ENCODE data around the gene TCIRG1. TPM values are rescaled to one million over a fixed set of nuclear protein-coding genes. Genes with fewer than 3 reads are reported as not detected.

Gene TCIRG1
- total RNA-seq, 2 experiments from 2014 or later, result 286 to 316 TPM

- POLR2A ChIA-PET, result no interaction called here
- CTCF ChIA-PET, result interaction anchor here (1.0 kb wide), 1 partner anchor 13 kb away, joined by 4 read pairs; no protein-coding TSS in a partner anchor
- H3K27me3 Mint-ChIP-seq, result no peaks in the 10 kb centered on the region
- H3K36me3 Mint-ChIP-seq (ENCODE audit: low read depth), result peaks cover 24% of the 10 kb centered on the region
- H3K4me1 Mint-ChIP-seq, result no peaks in the 10 kb centered on the region
- no peak for DNase-seq
- H3K4me3 Mint-ChIP-seq, result no peak overlapping the region
- H3K27ac Mint-ChIP-seq, result peak overlapping the region; percentile 54
- H3K9me3 Mint-ChIP-seq, result no peaks in the 10 kb centered on the region
Observed at GRCh38 chr11:68050371-68050841, 11.6 kb downstream of the TCIRG1 start.

DNA sequence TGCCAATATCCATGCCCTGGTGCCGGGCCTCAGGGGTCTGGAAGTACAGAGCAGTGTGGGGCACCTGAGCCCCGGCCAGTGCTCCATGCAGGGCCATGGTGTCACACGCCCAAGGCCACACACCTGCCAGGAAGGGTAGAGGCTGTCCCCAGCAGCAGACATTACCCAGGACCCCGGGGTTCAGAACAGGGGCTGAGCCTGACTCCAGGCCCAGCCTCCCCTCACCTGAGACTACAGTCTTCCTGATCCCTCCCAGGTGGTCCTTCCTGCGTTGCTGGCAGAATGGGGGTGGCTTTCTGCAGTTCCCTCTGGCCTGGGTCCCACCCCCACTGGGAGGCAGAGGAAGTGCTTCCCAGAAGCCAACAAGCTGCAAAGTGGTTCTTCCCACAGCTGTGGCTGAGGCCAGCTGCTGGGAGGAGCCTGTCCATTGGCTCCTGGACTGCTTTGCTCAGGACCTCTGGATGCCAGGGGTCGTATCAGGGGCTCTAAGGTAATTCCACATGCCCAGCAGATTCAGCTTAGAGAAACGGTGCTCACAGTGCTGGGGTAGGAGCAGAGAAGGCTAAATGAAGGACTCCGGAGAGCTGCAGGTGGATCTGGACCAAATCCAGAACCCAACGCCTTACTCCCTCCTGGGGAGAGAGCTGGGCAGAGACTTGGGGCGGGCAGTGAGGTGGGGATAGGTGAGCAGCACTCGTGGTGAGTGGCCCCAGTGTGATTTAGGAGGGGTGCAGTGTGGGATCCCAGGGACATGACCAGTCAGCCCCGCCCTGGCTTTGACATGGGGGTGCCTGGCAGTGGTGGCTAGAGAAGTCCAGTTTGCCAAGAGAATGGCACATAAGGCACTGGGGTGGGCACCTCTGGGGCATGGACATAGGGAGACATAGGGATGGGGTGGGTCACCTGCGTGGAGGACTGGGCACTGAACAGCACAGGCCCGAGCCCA lies 12.6 kb downstream of the TCIRG1 start:
- H3K4me3 Mint-ChIP-seq, result no peak overlapping the region
- no peaks in the 10 kb centered on the region for H3K4me1 Mint-ChIP-seq
- no peak for DNase-seq
- peak overlapping the region; percentile 19 for H3K27ac Mint-ChIP-seq
- H3K9me3 Mint-ChIP-seq, result no peaks in the 10 kb centered on the region
- peaks cover 24% of the 10 kb centered on the region for H3K36me3 Mint-ChIP-seq (ENCODE audit: low read depth)
- no peaks in the 10 kb centered on the region for H3K27me3 Mint-ChIP-seq
- ChIA-PET POLR2A (no interaction called here), CTCF (interaction anchor here (1.0 to 1.6 kb wide), 2 partner anchors 10 to 14 kb away, joined by 4 read pairs; no protein-coding TSS in a partner anchor)

DNA sequence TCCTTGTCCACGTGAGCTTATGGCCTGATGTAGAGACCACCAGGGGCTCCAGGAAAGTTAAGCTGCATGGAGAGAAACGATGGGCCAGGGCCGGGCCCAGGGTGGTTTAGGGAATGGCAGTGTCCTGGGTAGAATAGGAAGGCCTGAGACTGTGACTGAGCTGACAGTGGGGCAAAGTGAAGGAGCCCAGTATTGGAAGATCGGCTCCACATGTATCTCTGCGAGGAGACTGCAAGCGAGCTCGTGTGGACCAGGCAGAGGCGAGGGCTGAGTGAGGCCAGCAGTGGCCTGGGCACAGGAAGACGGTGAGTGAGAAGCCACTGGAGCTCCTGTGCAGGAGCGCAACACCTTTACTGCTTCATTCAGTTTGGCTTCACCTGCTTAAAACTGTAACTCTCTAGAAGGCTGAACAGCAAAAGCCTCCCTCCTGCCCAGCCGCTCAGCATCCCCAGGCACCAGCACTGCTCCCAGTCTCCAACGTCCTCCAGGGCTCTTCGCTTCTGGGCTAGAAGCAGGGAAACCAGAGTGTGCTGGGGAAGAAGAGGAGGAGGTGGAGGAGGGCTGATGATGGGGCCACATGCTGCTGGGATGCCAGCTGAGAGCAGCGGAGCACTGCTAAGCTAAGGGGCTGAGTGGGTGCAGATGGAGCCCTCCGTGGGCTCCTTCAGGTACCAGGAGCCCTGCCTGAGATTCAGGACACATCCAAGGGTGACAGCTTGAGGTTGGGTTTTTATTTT lies 13.5 kb downstream of the TCIRG1 start:
- Mint-ChIP-seq H3K4me1 (no peaks in the 10 kb centered on the region), H3K9me3 (no peaks in the 10 kb centered on the region), H3K27ac (peak overlapping the region; percentile 42), H3K4me3 (no peak overlapping the region), H3K36me3 (ENCODE audit: low read depth) (peaks cover 24% of the 10 kb centered on the region), H3K27me3 (no peaks in the 10 kb centered on the region)
- ChIA-PET POLR2A (interaction anchor here (0.7 kb wide), 1 partner anchor 19 kb away, joined by 6 read pairs; no protein-coding TSS in a partner anchor), CTCF (interaction anchor here (1.6 kb wide), 1 partner anchor 11 kb away, joined by 4 read pairs; no protein-coding TSS in a partner anchor)
- DNase-seq, result no peak

DNA sequence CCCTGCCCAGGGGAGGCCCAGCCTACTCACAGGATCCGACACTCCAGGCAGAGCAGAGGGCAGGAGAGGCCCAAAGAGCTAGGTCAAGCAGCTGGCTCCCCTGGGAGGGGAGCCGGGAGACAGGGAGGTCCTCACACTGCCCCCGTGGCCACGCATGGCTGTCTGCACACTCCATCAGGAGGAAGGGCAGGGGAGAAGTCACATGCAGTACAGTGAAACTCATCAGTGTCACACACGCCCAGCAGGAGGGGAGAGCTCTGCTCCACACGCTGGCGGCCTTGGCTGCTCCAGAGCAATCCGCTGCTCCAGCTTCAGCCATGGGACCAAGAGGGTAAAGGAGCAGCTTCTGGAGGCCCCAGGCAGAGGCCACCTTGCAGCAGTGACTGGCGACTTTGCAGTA lies 14.3 kb downstream of the TCIRG1 start:
- Mint-ChIP-seq H3K36me3 (ENCODE audit: low read depth) (peaks cover 24% of the 10 kb centered on the region), H3K27ac (no peak overlapping the region), H3K9me3 (no peaks in the 10 kb centered on the region), H3K27me3 (no peaks in the 10 kb centered on the region), H3K4me3 (no peak overlapping the region), H3K4me1 (no peaks in the 10 kb centered on the region)
- CTCF ChIA-PET, result interaction anchor here (0.9 kb wide), 1 partner anchor 20 kb away, joined by 3 read pairs; no protein-coding TSS in a partner anchor
- DNase-seq, result no peak
- POLR2A ChIA-PET, result no interaction called here

GRCh38 chr11:68053981-68054812 lies 15.4 kb downstream of the TCIRG1 start:
- no peaks in the 10 kb centered on the region for H3K4me1 Mint-ChIP-seq
- peak overlapping the region; percentile 58 for H3K27ac Mint-ChIP-seq

GRCh38 chr11:68056317-68057285 lies 17.8 kb downstream of the TCIRG1 start:
- no peak overlapping the region for H3K27ac Mint-ChIP-seq
- CTCF ChIA-PET, result interaction anchor here (0.6 kb wide), 1 partner anchor 248 kb away, joined by 3 read pairs; no protein-coding TSS in a partner anchor

More at GRCh38 chr11:68053981-68054812, 15.4 kb downstream of the TCIRG1 start:
- peaks cover 24% of the 10 kb centered on the region for H3K36me3 Mint-ChIP-seq (ENCODE audit: low read depth)
- no peaks in the 10 kb centered on the region for H3K27me3 Mint-ChIP-seq
- H3K9me3 Mint-ChIP-seq, result no peaks in the 10 kb centered on the region
- ChIA-PET CTCF (interaction anchor here (0.9 kb wide), 1 partner anchor 19 kb away, joined by 3 read pairs; no protein-coding TSS in a partner anchor), POLR2A (no interaction called here)
- no peak for DNase-seq
- H3K4me3 Mint-ChIP-seq, result no peak overlapping the region

GRCh38 chr11:68057807-68058206 lies 19.0 kb downstream of the TCIRG1 start:
- Mint-ChIP-seq H3K36me3 (ENCODE audit: low read depth) (peaks cover 14% of the 10 kb centered on the region), H3K4me3 (no peak overlapping the region), H3K9me3 (no peaks in the 10 kb centered on the region), H3K27me3 (no peaks in the 10 kb centered on the region), H3K27ac (no peak overlapping the region), H3K4me1 (no peaks in the 10 kb centered on the region)
- ChIA-PET POLR2A (no interaction called here), CTCF (no interaction called here)
- no peak for DNase-seq

More at GRCh38 chr11:68056317-68057285, 17.8 kb downstream of the TCIRG1 start:
- Mint-ChIP-seq H3K36me3 (ENCODE audit: low read depth) (peaks cover 15% of the 10 kb centered on the region), H3K4me3 (no peak overlapping the region), H3K4me1 (no peaks in the 10 kb centered on the region), H3K9me3 (no peaks in the 10 kb centered on the region), H3K27me3 (no peaks in the 10 kb centered on the region)
- no peak for DNase-seq
- POLR2A ChIA-PET, result no interaction called here

DNA sequence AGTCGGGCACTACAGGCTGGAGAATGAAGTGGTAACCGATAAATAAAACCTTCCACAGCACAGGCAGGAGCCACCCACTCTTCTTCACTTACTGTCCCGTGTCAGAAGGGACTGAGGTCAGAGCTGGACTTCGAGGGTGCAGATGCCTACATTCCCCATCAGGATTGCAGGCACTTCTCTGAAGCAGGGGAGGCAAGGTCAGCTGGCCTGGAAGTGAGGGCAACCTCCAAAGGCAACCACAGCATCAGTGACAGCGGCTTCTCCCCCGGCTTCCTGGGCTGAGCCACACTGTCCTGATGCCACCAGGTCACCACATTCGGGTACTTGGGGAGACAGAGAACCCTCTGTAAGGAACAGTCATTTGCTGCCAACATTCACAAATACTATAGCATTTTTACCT lies 22.7 kb downstream of the TCIRG1 start:
- Mint-ChIP-seq H3K27ac (no peak overlapping the region), H3K36me3 (ENCODE audit: low read depth) (peaks cover 9% of the 10 kb centered on the region), H3K4me3 (no peak overlapping the region), H3K27me3 (no peaks in the 10 kb centered on the region), H3K4me1 (no peaks in the 10 kb centered on the region), H3K9me3 (no peaks in the 10 kb centered on the region)
- no peak for DNase-seq
- ChIA-PET CTCF (interaction anchor here (0.9 kb wide), 1 partner anchor 38 kb away, joined by 3 read pairs; no protein-coding TSS in a partner anchor), POLR2A (no interaction called here)

DNA sequence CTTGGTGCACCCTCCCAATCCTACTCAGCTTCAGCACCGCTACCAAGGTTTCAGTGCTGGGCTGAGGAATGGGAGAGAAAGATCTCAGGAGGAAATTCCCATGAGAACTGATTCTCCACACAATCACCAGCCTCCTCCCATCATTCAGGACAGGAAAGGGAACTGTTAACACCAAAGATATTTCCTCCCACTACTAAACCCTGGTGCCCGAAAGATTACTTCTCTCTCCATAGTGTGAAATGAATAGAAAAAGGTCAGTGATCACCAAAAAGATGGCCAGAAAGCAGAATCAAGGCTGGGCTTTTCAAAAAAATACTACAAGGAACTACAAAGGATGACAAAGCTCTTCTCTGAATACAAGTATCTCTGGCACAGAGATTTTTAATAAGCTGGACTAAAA lies 26.1 kb downstream of the TCIRG1 start:
- Mint-ChIP-seq H3K4me3 (no peak overlapping the region), H3K9me3 (no peaks in the 10 kb centered on the region), H3K27me3 (no peaks in the 10 kb centered on the region), H3K4me1 (no peaks in the 10 kb centered on the region), H3K27ac (no peak overlapping the region), H3K36me3 (ENCODE audit: low read depth) (peaks cover 9% of the 10 kb centered on the region)
- no peak for DNase-seq
- POLR2A ChIA-PET, result no interaction called here
- CTCF ChIA-PET, result interaction anchor here (0.6 to 0.7 kb wide), 2 partner anchors 251 to 1783 kb away, joined by 3 to 4 read pairs; no protein-coding TSS in a partner anchor

GRCh38 chr11:68065841-68066240 lies 27.0 kb downstream of the TCIRG1 start:
- ChIA-PET CTCF (interaction anchor here (0.7 kb wide), 1 partner anchor 1784 kb away, joined by 4 read pairs; no protein-coding TSS in a partner anchor), POLR2A (no interaction called here)
- Mint-ChIP-seq H3K27me3 (no peaks in the 10 kb centered on the region), H3K4me3 (no peak overlapping the region), H3K27ac (no peak overlapping the region), H3K9me3 (no peaks in the 10 kb centered on the region), H3K36me3 (ENCODE audit: low read depth) (peaks cover 7% of the 10 kb centered on the region), H3K4me1 (no peaks in the 10 kb centered on the region)
- no peak for DNase-seq

DNA sequence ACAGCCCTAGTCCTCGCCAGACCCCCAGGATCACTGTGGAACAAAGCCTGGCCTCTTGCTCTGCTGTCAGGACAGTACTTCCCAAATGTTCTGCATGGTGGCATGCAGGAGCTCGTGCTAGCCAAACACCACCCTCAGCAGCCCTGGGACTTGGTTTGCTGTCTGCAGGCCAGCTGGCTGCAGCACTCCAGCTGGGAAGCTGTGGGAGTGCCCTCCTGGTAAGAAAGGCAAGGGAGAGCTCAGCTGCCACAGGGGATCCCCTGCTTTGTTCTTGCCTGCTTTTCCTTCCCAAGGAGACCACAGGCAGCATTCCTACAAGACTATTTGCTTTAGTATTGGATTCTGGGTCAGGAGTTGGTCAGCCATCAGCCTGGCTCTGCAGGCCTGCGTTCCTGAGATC lies 27.9 kb downstream of the TCIRG1 start:
- no peak for DNase-seq
- Mint-ChIP-seq H3K4me3 (no peak overlapping the region), H3K36me3 (ENCODE audit: low read depth) (peaks cover 5% of the 10 kb centered on the region), H3K27me3 (no peaks in the 10 kb centered on the region), H3K27ac (no peak overlapping the region), H3K9me3 (no peaks in the 10 kb centered on the region), H3K4me1 (no peaks in the 10 kb centered on the region)
- ChIA-PET POLR2A (no interaction called here), CTCF (interaction anchor here (1.5 kb wide), 1 partner anchor 29 kb away, joined by 3 read pairs; no protein-coding TSS in a partner anchor)
